ENCODE measurements around the gene CDH10. TPM values are rescaled to one million over a fixed set of nuclear protein-coding genes. Genes with fewer than 3 reads are reported as not detected.

Gene CDH10
- total RNA-seq, 1 donor = 0.10 TPM

GRCh38 chr5:24480952-24481351, 163.8 kb downstream of the CDH10 start:
- Histone ChIP-seq H3K9me3 (ENCODE audit: low read depth, low read length) (peaks cover 4% of the 10 kb centered on the region), H3K4me1 (ENCODE audit: insufficient read depth, low read length) (no peaks in the 10 kb centered on the region), H3K4me3 (ENCODE audit: low read length) (no peak overlapping the region), H3K27me3 (ENCODE audit: insufficient read depth, low read length) (no peaks in the 10 kb centered on the region)

DNA sequence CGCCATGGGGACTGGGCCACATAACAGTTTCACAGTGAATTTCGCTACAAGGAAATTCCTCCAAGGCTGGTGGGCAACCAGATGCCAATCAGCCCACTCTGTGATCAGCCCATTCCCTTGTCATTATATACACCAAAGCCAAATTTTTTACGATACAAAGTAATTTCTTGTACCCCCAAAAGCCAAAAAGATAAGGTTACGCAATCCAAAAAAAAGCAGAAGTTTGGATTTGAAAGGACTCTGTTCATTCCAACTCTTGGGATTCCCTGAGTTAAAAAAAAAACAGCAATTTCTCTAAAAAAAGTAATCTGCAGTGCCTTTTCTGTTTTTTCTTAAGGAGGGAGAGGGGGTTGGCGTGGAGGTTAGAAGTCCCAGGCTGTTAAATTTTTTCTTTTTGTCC, 166.8 kb downstream of the CDH10 start:
- no peaks in the 10 kb centered on the region for H3K4me1 ChIP-seq (ENCODE audit: insufficient read depth, low read length)
- H3K9me3 ChIP-seq (ENCODE audit: low read depth, low read length) = peaks cover 4% of the 10 kb centered on the region
- H3K4me3 ChIP-seq (ENCODE audit: low read length) = no peak overlapping the region
- no peaks in the 10 kb centered on the region for H3K27me3 ChIP-seq (ENCODE audit: insufficient read depth, low read length)

- Histone ChIP-seq H3K27me3 (ENCODE audit: insufficient read depth, low read length) (no peaks in the 10 kb centered on the region), H3K9me3 (ENCODE audit: low read depth, low read length) (no peaks in the 10 kb centered on the region), H3K4me3 (ENCODE audit: low read length) (no peak overlapping the region), H3K4me1 (ENCODE audit: insufficient read depth, low read length) (no peaks in the 10 kb centered on the region)
These were observed 169.7 kb downstream of the CDH10 start for GRCh38 chr5:24475101-24475500.

- Histone ChIP-seq H3K9me3 (ENCODE audit: low read depth, low read length) (no peaks in the 10 kb centered on the region), H3K4me3 (ENCODE audit: low read length) (no peak overlapping the region), H3K27me3 (ENCODE audit: insufficient read depth, low read length) (no peaks in the 10 kb centered on the region), H3K4me1 (ENCODE audit: insufficient read depth, low read length) (no peaks in the 10 kb centered on the region)
These were observed 170.1 kb downstream of the CDH10 start for GRCh38 chr5:24474685-24475084.

GRCh38 chr5:24472518-24472917, 172.3 kb downstream of the CDH10 start:
- H3K4me3 ChIP-seq (ENCODE audit: low read length) = no peak overlapping the region
- no peaks in the 10 kb centered on the region for H3K27me3 ChIP-seq (ENCODE audit: insufficient read depth, low read length)
- H3K9me3 ChIP-seq (ENCODE audit: low read depth, low read length) = no peaks in the 10 kb centered on the region
- H3K4me1 ChIP-seq (ENCODE audit: insufficient read depth, low read length) = no peaks in the 10 kb centered on the region

- no peaks in the 10 kb centered on the region for H3K4me1 ChIP-seq (ENCODE audit: insufficient read depth, low read length)
These were observed 200.4 kb downstream of the CDH10 start for GRCh38 chr5:24444414-24444813.

DNA sequence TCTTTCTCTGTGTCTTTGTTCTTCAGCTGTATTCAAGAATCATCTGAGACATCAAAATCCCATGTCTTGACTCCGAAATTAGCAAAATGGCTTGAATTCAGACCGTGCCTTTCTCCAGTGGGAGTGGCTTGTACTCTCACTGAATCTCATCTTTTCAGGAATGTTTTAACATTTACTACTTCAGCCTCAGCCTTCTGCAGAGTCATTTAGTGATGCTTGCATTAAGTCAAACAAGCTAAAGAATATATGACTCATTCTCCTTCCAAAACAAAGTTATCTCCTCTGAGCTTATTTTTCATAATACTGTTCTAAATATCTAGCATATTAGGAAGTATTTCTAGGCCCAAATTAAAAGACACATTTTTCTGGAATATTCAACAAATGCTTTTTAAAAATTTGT, 205.3 kb downstream of the CDH10 start:
- H3K27me3 ChIP-seq (ENCODE audit: insufficient read depth, low read length) = no peaks in the 10 kb centered on the region
- no peaks in the 10 kb centered on the region for H3K9me3 ChIP-seq (ENCODE audit: low read depth, low read length)
- H3K4me1 ChIP-seq (ENCODE audit: insufficient read depth, low read length) = no peaks in the 10 kb centered on the region

More at GRCh38 chr5:24444414-24444813, 200.4 kb downstream of the CDH10 start:
- Histone ChIP-seq H3K27me3 (ENCODE audit: insufficient read depth, low read length) (no peaks in the 10 kb centered on the region), H3K9me3 (ENCODE audit: low read depth, low read length) (no peaks in the 10 kb centered on the region), H3K4me3 (ENCODE audit: low read length) (no peak overlapping the region)

More for the DNA sequence above, 205.3 kb downstream of the CDH10 start:
- no peak overlapping the region for H3K4me3 ChIP-seq (ENCODE audit: low read length)
